ENCODE results near the gene SVOPL. TPM values are rescaled to one million over a fixed set of nuclear protein-coding genes. Genes with fewer than 3 reads are reported as not detected.
A peak's percentile ranks its signal among the peaks of the same experiment; 100 is the strongest.

Gene SVOPL
- total and polyA plus RNA-seq, 10 of the 15 experiments (the other 5 are each of a cell fraction or from before 2014, with no cell fraction given), result 0.15 TPM; not detected in 9

DNA sequence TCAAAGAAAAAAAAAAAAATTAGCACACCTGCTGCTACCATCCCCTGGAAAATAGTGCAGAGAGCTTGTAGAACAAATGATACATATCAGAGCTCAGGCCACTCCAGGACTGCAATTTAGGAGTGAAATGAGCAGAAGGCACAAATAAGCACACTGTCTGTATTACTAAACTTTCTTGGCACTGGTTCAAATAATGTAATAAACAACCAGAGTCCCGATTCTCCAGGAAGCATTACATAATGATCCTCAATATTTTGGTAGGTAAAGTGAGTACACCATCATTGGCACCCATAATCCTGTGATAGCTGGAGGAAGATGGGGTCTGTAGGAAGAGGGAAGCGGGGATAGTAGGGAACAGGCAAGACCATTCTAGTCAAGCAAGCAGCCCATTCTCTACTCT, 74.3 kb downstream of the SVOPL start (continued):
- TF ChIP-seq, protein P1, sequence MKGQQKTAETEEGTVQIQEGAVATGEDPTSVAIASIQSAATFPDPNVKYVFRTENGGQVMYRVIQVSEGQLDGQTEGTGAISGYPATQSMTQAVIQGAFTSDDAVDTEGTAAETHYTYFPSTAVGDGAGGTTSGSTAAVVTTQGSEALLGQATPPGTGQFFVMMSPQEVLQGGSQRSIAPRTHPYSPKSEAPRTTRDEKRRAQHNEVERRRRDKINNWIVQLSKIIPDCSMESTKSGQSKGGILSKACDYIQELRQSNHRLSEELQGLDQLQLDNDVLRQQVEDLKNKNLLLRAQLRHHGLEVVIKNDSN (IDR thresholded peaks at IDR 0.05; ENCODE audit: borderline replicate concordance, extremely low read length, insufficient read depth, low read depth, low read length), result no peak
- no peak for TF ChIP-seq MEF2B (IDR thresholded peaks at IDR 0.05; ENCODE audit: partially characterized antibody, poor library complexity, severe bottlenecking)

DNA sequence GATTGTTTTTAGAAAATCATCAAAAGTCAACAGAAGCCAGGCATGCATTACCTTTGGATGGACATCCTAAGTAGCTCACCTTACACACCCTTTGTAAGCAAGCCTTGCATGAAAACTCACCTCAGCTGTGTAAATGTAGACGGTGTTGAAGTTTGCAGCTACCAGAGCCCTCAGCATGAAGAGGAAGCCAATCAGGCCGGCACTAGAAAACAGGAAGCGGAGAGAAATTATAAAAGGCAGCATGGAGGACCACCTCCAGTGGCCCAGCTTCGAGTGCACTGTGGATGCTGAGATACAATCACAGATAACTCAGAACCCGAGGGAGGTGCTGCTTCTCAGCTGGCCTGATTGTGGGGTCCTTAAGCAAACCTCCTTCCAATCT, 75.3 kb downstream of the SVOPL start:
- no TSS peak for BruUV-seq (replicated peaks)
- peak; percentile 62 for FAIRE-seq
- ATAC-seq, result peak; percentile 36
- Histone ChIP-seq H3K9me3 (replicated peaks; ENCODE audit: control insufficient read depth, insufficient read depth, low read length) (no peaks in the 10 kb centered on the region), H3K4me2 (ENCODE audit: control insufficient read depth, insufficient read depth) (no peak overlapping the region), H3K27me3 (replicated peaks in 1 of 2; ENCODE audit: control insufficient read depth in 2 of 2, insufficient read depth in 2 of 2, low read length in 1 of 2) (no peaks in the 10 kb centered on the region), H3K36me3 (ENCODE audit: control insufficient read depth in 2 of 2, insufficient read depth in 2 of 2, low read length in 1 of 2) (no peaks in the 10 kb centered on the region), H4K20me1 (ENCODE audit: control insufficient read depth, insufficient read depth) (no peaks in the 10 kb centered on the region), H3K9ac (ENCODE audit: control insufficient read depth, insufficient read depth, low read length) (no peak overlapping the region), H2AFZ (ENCODE audit: control insufficient read depth, low read depth, low read length) (0 out of 2 replicates have a peak overlapping the region, but pooled peaks have one; percentile 15), H3K4me3 (no peak overlapping the region), H3K27ac (ENCODE audit: control insufficient read depth, insufficient read depth) (no peak overlapping the region), H3K79me2 (ENCODE audit: control insufficient read depth, insufficient read depth, low read length) (no peaks in the 10 kb centered on the region), H3K4me1 (ENCODE audit: control insufficient read depth, insufficient read depth, low read length) (no peaks in the 10 kb centered on the region; the same call in 1 of the 2 replicates)
- no peak for DNase-seq (ENCODE audit: low read depth, low spot score)
- CTCF ChIA-PET, result interaction anchor here (0.8 kb wide), 1 partner anchor 13 kb away, joined by 5 read pairs; no protein-coding TSS in a partner anchor
- WGBS (ENCODE audit: insufficient coverage, insufficient replicate concordance, low lambda C conversion rate, missing lambda C conversion rate), result 22% methylated on average over 5 of the region's 5 CpGs
- RAD21 ChIA-PET (ENCODE audit: unreplicated experiment), result interaction anchor here (0.6 kb wide), 1 partner anchor 22 kb away, joined by 3 read pairs; no protein-coding TSS in a partner anchor
- intact Hi-C loops (cut with micrococcal nuclease; ENCODE audit: unreplicated experiment), result no loop called here
- POLR2A ChIA-PET, result interaction anchor here (0.6 kb wide), 1 partner anchor 158 kb away, joined by 3 read pairs; no protein-coding TSS in a partner anchor
- SMC1A ChIA-PET (ENCODE audit: uncharacterized antibody, unreplicated experiment), result no interaction called here
- in situ Hi-C loops (cut with MboI), result no loop called here
- peak; percentile 65; the same call in 1 of the 2 replicates for TF ChIP-seq SPI1 (IDR thresholded peaks at IDR 0.05; ENCODE audit: borderline replicate concordance, insufficient read depth, low read depth, low read length)
- TF ChIP-seq, protein P2, sequence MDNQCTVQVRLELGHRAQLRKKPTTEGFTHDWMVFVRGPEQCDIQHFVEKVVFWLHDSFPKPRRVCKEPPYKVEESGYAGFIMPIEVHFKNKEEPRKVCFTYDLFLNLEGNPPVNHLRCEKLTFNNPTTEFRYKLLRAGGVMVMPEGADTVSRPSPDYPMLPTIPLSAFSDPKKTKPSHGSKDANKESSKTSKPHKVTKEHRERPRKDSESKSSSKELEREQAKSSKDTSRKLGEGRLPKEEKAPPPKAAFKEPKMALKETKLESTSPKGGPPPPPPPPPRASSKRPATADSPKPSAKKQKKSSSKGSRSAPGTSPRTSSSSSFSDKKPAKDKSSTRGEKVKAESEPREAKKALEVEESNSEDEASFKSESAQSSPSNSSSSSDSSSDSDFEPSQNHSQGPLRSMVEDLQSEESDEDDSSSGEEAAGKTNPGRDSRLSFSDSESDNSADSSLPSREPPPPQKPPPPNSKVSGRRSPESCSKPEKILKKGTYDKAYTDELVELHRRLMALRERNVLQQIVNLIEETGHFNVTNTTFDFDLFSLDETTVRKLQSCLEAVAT (IDR thresholded peaks at IDR 0.05), result no peak
- TF ChIP-seq TCF7 (IDR thresholded peaks at IDR 0.05; ENCODE audit: borderline replicate concordance), result no peak
- no peak for TF ChIP-seq POLR2AphosphoS2 (IDR thresholded peaks at IDR 0.05; ENCODE audit: low read depth, low read length)
